Kidney (tissue), 14 donors: ENCODE results near the gene ZNF747. TPM values are rescaled to one million over a fixed set of nuclear protein-coding genes. Genes with fewer than 3 reads are reported as not detected.

Source experiments
- DNase-seq, 5 donors: peaks; one replicate each; pipeline ENCODE4 v3.0.0-alpha.2; 2013 to 2020
- FAIRE-seq: peaks from 2 replicates; lab custom pipeline; 2012; peaks lifted over from hg19 to GRCh38; lab: Jason Lieb, UNC
- H3K27ac ChIP-seq, 2 donors: one replicate each; pipeline ENCODE4 v1.7.0; 2013; ENCODE audit warnings: low read depth in 2 of 2, low read length in 2 of 2, inconsistent platforms in 1 of 2
- H3K27me3 ChIP-seq: one replicate; pipeline ENCODE4 v1.7.1; 2013; ENCODE audit warnings: low read length, inconsistent platforms; ENCODE audit not compliant: control insufficient read depth, insufficient read depth
- H3K36me3 ChIP-seq, 3 donors: one replicate each; pipeline versions ENCODE4 v1.7.0 to v1.7.1; 2013; ENCODE audit warnings: low read length in 3 of 3, control low read depth in 1 of 3, inconsistent platforms in 1 of 3; ENCODE audit not compliant: insufficient read depth in 3 of 3, control insufficient read depth in 2 of 3
- H3K4me1 ChIP-seq, 3 donors: one replicate each; pipeline versions ENCODE4 v1.7.0 to v1.7.1; 2013; ENCODE audit warnings: low read length in 3 of 3, inconsistent platforms in 1 of 3, low read depth in 1 of 3; ENCODE audit not compliant: control insufficient read depth in 2 of 3, insufficient read depth in 2 of 3
- H3K4me3 ChIP-seq, 3 donors: one replicate each; pipeline versions ENCODE4 v1.7.0 to v1.8.1; 2013; ENCODE audit warnings: low read length in 3 of 3, control low read depth in 1 of 3, inconsistent platforms in 1 of 3
- H3K9ac ChIP-seq, 3 donors: one replicate each; pipeline versions ENCODE4 v1.7.0 to v1.7.1; 2013; ENCODE audit warnings: low read length in 3 of 3, control low read depth in 1 of 3, inconsistent platforms in 1 of 3
- H3K9me3 ChIP-seq, 3 donors: one replicate each; pipeline versions ENCODE4 v1.7.0 to v1.7.1; 2013; ENCODE audit warnings: low read length in 3 of 3, control low read depth in 1 of 3, inconsistent platforms in 1 of 3; ENCODE audit not compliant: control insufficient read depth in 2 of 3, insufficient read depth in 1 of 3
- CTCF ChIP-seq: IDR thresholded peaks from 3 replicates; pipeline ENCODE4 v1.5.1; 2012; ENCODE audit warnings: mild to moderate bottlenecking, moderate library complexity, borderline replicate concordance; ENCODE audit not compliant: insufficient read depth; ENCODE audit errors: extremely low read depth
- intact Hi-C: fragments of 100-400 bp; cut with DNase I; formaldehyde crosslinking; loops from one replicate; pipeline ENCODE4 v1.11.1; 2022
- polyA plus RNA-seq: library from polyadenylated mRNA; stranded (reverse); fragments of 350-450 nt; fragmentation: Illumina TruSeq; extraction: RNeasy Lipid Tissue Mini Kit (QIAGEN cat#74804); gene quantifications from one replicate; pipeline ENCODE4 v1.2.3, GENCODE V29; 2014; ENCODE audit warnings: low read depth, low replicate concordance; ENCODE audit not compliant: insufficient read depth
- total RNA-seq: library from RNA; stranded (reverse); fragmentation: NEBNext Ultra II Directional; extraction: Animal tissue kit (Norgen Biotek cat#: 25700); gene quantifications from one replicate; pipeline ENCODE4 v1.2.1, GENCODE V29; 2021
- donor health status: control.
- donor health status: control.
- donor health status: control.
- donor health status: control.
- donor health status: control.
- donor health status: DM: yes; HTN: yes; CAD: no.
- donor health status: Normal renal cell carcinoma (clear cell type).

ZNF747 gene
- total and polyA plus RNA-seq, 2 donors from 2014 or later: 10.1 to 11.6 TPM

GRCh38 chr16:30574678-30575077, 40.0 kb upstream of the ZNF747 start:
- no peak for FAIRE-seq
- Histone ChIP-seq H3K4me3 (no peak overlapping the region), H3K4me1 (peaks cover 2 to 11% (median 4%) of the 10 kb centered on the region in 3 donors), H3K27ac (no peak overlapping the region), H3K9ac (no peak overlapping the region), H3K9me3 (no peaks in the 10 kb centered on the region), H3K27me3 (no peaks in the 10 kb centered on the region), H3K36me3 (peaks cover 0 to 3% (median 0%) of the 10 kb centered on the region in 3 donors)
- DNase-seq: no peak
- TF ChIP-seq CTCF: no peak
- intact Hi-C loops: no loop called here

GRCh38 chr16:30571445-30572322, 37.0 kb upstream of the ZNF747 start, which contains the start of gene ZNF688:
TSS of gene ZNF688 (minus strand) at chr16:30571714. CDS start at chr16:30571629, 85 bp downstream.
- intact Hi-C loops: no loop called here
- DNase-seq (peak; percentile 97 to 99 (median 98)), FAIRE-seq (peak; percentile 81)
- Histone ChIP-seq H3K27me3 (no peaks in the 10 kb centered on the region), H3K9ac (peak within 1 kb of the TSS; percentile 80 to 97 (median 92)), H3K4me3 (peak within 1 kb of the TSS; percentile 89 to 90 (median 89)), H3K9me3 (no peaks in the 10 kb centered on the region), H3K27ac (peak within 1 kb of the TSS; percentile 98), H3K4me1 (peaks cover 2 to 13% (median 4%) of the 10 kb centered on the region in 3 donors), H3K36me3 (no peaks in the 10 kb centered on the region)
- TF ChIP-seq CTCF: no peak

- H3K9me3 ChIP-seq: no peaks in the 10 kb centered on the region
- H3K27me3 ChIP-seq: no peaks in the 10 kb centered on the region
- intact Hi-C loops: no loop called here
- peak overlapping the region; percentile 67 to 97 (median 92) for H3K9ac ChIP-seq
- DNase-seq (peak; percentile 49 to 81 (median 76)), FAIRE-seq (no peak)
- peak overlapping the region; percentile 65 to 89 (median 89) for H3K4me3 ChIP-seq
- no peak for TF ChIP-seq CTCF
- peaks cover 2 to 13% (median 4%) of the 10 kb centered on the region in 3 donors for H3K4me1 ChIP-seq
- no peaks in the 10 kb centered on the region for H3K36me3 ChIP-seq
- H3K27ac ChIP-seq: peak overlapping the region; percentile 98
These were observed 36.2 kb upstream of the ZNF747 start for GRCh38 chr16:30570636-30571444.
